ENCODE data around the gene RNF212B. TPM values are rescaled to one million over a fixed set of nuclear protein-coding genes. Genes with fewer than 3 reads are reported as not detected.

RNF212B gene
- total and polyA plus RNA-seq, 2 of the 13 experiments (the other 11 are each of a cell fraction or from before 2014, with no cell fraction given) = 0.05 TPM; not detected in 1

DNA sequence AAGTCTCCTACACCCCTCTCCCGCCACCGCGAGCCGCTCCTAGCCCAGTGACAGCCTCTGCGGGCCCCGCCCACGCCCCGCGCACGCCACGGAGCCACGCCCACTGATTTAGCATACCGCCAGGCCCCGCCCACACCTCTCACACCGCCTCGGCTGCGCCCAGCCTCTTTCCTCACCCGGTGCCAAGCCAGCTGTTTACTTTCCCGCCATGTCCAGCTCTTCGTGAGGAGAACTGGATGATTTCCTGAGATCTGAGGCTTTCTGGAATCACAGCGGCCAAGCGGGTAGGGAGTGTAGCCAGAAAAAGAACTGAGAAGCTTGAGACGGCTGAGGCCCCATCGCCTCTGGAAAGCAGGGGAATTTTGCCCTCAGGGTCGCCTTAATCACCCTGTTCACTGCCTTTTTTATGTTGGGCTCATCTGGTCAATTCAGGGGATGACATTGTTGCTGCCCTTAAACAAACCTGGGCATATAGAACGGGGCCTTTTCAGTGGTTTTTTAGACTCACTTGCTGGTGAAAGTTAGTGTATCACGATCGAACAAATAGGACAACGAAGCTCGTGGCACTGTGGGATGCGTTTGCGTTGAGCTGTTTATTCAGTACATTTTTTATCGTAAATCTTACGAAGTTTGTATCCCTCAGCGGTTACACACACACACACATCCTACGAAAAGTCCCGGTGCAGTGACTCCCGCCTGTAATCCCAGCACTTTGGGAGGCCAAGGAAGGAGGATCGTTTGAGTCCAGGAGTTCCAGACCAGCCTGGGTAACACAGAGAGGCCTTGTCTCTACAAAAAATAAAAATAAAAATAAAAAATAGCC is at the start of gene RNF212B (continued):
- TF ChIP-seq KDM2A (CRISPR knock-in tag; IDR thresholded peaks at IDR 0.05; ENCODE audit: borderline replicate concordance, low read depth) = no peak
- TF ChIP-seq ISX (CRISPR knock-in tag; conservative IDR thresholded peaks at IDR 0.05) = no peak
- TF ChIP-seq SOX5 (CRISPR knock-in tag; IDR thresholded peaks at IDR 0.05; ENCODE audit: borderline replicate concordance) = 0 out of 2 replicates have a peak, but pooled peaks have one; percentile 14
- TF ChIP-seq RBFOX2 (IDR thresholded peaks at IDR 0.05; ENCODE audit: low read depth, low read length) = no peak
- no peak for TF ChIP-seq IKZF4 (CRISPR knock-in tag; IDR thresholded peaks at IDR 0.05; ENCODE audit: borderline replicate concordance, low read depth, not compliant biosample characterization)
- TF ChIP-seq ZNF546 (CRISPR knock-in tag; conservative IDR thresholded peaks at IDR 0.05) = no peak
- TF ChIP-seq RXRB (CRISPR knock-in tag; IDR thresholded peaks at IDR 0.05; ENCODE audit: borderline replicate concordance) = no peak; the same call in 1 of the 2 replicates
- no peak for TF ChIP-seq ELF1 (CRISPR knock-in tag; IDR thresholded peaks at IDR 0.05)
- TF ChIP-seq RCOR2 (CRISPR knock-in tag; IDR thresholded peaks at IDR 0.05) = no peak
- TF ChIP-seq, protein P1, sequence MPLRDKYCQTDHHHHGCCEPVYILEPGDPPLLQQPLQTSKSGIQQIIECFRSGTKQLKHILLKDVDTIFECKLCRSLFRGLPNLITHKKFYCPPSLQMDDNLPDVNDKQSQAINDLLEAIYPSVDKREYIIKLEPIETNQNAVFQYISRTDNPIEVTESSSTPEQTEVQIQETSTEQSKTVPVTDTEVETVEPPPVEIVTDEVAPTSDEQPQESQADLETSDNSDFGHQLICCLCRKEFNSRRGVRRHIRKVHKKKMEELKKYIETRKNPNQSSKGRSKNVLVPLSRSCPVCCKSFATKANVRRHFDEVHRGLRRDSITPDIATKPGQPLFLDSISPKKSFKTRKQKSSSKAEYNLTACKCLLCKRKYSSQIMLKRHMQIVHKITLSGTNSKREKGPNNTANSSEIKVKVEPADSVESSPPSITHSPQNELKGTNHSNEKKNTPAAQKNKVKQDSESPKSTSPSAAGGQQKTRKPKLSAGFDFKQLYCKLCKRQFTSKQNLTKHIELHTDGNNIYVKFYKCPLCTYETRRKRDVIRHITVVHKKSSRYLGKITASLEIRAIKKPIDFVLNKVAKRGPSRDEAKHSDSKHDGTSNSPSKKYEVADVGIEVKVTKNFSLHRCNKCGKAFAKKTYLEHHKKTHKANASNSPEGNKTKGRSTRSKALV (CRISPR knock-in tag; IDR thresholded peaks at IDR 0.05) = no peak
- TF ChIP-seq ZFP90 (CRISPR knock-in tag; IDR thresholded peaks at IDR 0.05; ENCODE audit: borderline replicate concordance) = 0 out of 2 replicates have a peak, but pooled peaks have one; percentile 22
- no peak for TF ChIP-seq U2AF2 (IDR thresholded peaks at IDR 0.05; ENCODE audit: low read depth, low read length)
- TF ChIP-seq, protein P2, sequence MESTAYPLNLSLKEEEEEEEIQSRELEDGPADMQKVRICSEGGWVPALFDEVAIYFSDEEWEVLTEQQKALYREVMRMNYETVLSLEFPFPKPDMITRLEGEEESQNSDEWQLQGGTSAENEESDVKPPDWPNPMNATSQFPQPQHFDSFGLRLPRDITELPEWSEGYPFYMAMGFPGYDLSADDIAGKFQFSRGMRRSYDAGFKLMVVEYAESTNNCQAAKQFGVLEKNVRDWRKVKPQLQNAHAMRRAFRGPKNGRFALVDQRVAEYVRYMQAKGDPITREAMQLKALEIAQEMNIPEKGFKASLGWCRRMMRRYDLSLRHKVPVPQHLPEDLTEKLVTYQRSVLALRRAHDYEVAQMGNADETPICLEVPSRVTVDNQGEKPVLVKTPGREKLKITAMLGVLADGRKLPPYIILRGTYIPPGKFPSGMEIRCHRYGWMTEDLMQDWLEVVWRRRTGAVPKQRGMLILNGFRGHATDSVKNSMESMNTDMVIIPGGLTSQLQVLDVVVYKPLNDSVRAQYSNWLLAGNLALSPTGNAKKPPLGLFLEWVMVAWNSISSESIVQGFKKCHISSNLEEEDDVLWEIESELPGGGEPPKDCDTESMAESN (CRISPR knock-in tag; conservative IDR thresholded peaks at IDR 0.05) = no peak; the same call in 1 of the 2 replicates
- no peak for TF ChIP-seq NFIB (CRISPR knock-in tag; IDR thresholded peaks at IDR 0.05; ENCODE audit: borderline replicate concordance)
- TF ChIP-seq BRCA1 (CRISPR knock-in tag; IDR thresholded peaks at IDR 0.05) = no peak
- TF ChIP-seq ZNF17 (CRISPR knock-in tag; IDR thresholded peaks at IDR 0.05) = no peak
- no peak for TF ChIP-seq ZNF143 (CRISPR knock-in tag; IDR thresholded peaks at IDR 0.05)
- TF ChIP-seq ZNF589 (CRISPR knock-in tag; conservative IDR thresholded peaks at IDR 0.05) = no peak
- TF ChIP-seq HOXD1 (CRISPR knock-in tag; IDR thresholded peaks at IDR 0.05) = no peak
- TF ChIP-seq NR2C2 (CRISPR knock-in tag; IDR thresholded peaks at IDR 0.05; ENCODE audit: borderline replicate concordance) = peak; percentile 60
- no peak for TF ChIP-seq NFE2L2 (IDR thresholded peaks at IDR 0.05; ENCODE audit: low read length)
- TF ChIP-seq ZNF543 (CRISPR knock-in tag; IDR thresholded peaks at IDR 0.05) = no peak
- TF ChIP-seq ZNF317 (CRISPR knock-in tag; IDR thresholded peaks at IDR 0.05) = no peak
- peak; percentile 95 for TF ChIP-seq ZNF136 (CRISPR knock-in tag; IDR thresholded peaks at IDR 0.05; ENCODE audit: low read depth)
- 0 out of 2 replicates have a peak, but pooled peaks have one; percentile 9 for TF ChIP-seq HMG20B (CRISPR knock-in tag; conservative IDR thresholded peaks at IDR 0.05)

All from HepG2 (cell line).